SK-N-MC (cell line): ENCODE data around the gene SLC5A10.
"Not testable (repeated sequence)": the region's sequence is repeated elsewhere in the genome, so short reads cannot be mapped to it uniquely, and the experiment has no call there.

Experiments
- DNase-seq: peaks from one replicate; pipeline ENCODE4 v3.0.0-alpha.2; 2011; ENCODE audit warnings: low read depth, low spot score
- H3K27ac ChIP-seq: fragments of 200-600 bp; sonication (generic); 2 replicates; pipeline ENCODE4 v1.5.1; 2016; ENCODE audit warnings: mixed run types
- H3K36me3 ChIP-seq: fragments of 200-600 bp; sonication (generic); 2 replicates; pipeline ENCODE4 v1.6.1; 2017; ENCODE audit warnings: antibody characterized with exemption, low read length, mixed read lengths; ENCODE audit not compliant: insufficient read depth
- H3K4me3 ChIP-seq: fragments of 200-600 bp; sonication (generic); 2 replicates; pipeline ENCODE4 v1.5.1; 2016
- H3K9ac ChIP-seq: fragments of 200-600 bp; sonication (generic); 2 replicates; pipeline ENCODE4 v1.8.0; 2017; ENCODE audit warnings: mixed run types, mixed read lengths; ENCODE audit not compliant: insufficient read length
- H3K9me3 ChIP-seq: fragments of 200-600 bp; sonication (generic); 2 replicates; pipeline ENCODE4 v1.6.1; 2017; ENCODE audit warnings: low read depth, mild to moderate bottlenecking, antibody characterized with exemption, low read length, moderate library complexity, mixed read lengths
- EZH2 ChIP-seq: fragments of 200-600 bp; sonication (generic); IDR thresholded peaks from one replicate; pipeline ENCODE4 v1.6.1; 2017; ENCODE audit warnings: antibody characterized with exemption
- FOXP2 ChIP-seq: optimal IDR thresholded peaks from 2 replicates; pipeline ENCODE3; 2011; ENCODE audit warnings: mild to moderate bottlenecking, moderate library complexity; ENCODE audit not compliant: insufficient read depth; ENCODE audit errors: extremely low read length, control extremely low read depth
- POLR2AphosphoS5 ChIP-seq: IDR thresholded peaks from 2 replicates; pipeline ENCODE4 v1.6.1; 2012; ENCODE audit warnings: mild to moderate bottlenecking, low read depth, low read length, borderline replicate concordance

SLC5A10 gene

GRCh38 chr17:19018600-19018950, 66.6 kb downstream of the SLC5A10 start:
- Histone ChIP-seq H3K27ac (no peak overlapping the region), H3K9me3 (no peaks in the 10 kb centered on the region), H3K36me3 (no peaks in the 10 kb centered on the region), H3K9ac (no peak overlapping the region), H3K4me3 (no peak overlapping the region)
- TF ChIP-seq EZH2 (no peak), POLR2AphosphoS5 (no peak), FOXP2 (no peak)
- DNase-seq: no peak

GRCh38 chr17:19019041-19019941, 67.3 kb downstream of the SLC5A10 start:
- no peak for DNase-seq
- no peak overlapping the region for H3K4me3 ChIP-seq
- no peaks in the 10 kb centered on the region for H3K36me3 ChIP-seq
- TF ChIP-seq POLR2AphosphoS5: no peak
- TF ChIP-seq EZH2: no peak
- no peak for TF ChIP-seq FOXP2
- no peak overlapping the region for H3K9ac ChIP-seq
- no peaks in the 10 kb centered on the region for H3K9me3 ChIP-seq
- no peak overlapping the region for H3K27ac ChIP-seq

DNA sequence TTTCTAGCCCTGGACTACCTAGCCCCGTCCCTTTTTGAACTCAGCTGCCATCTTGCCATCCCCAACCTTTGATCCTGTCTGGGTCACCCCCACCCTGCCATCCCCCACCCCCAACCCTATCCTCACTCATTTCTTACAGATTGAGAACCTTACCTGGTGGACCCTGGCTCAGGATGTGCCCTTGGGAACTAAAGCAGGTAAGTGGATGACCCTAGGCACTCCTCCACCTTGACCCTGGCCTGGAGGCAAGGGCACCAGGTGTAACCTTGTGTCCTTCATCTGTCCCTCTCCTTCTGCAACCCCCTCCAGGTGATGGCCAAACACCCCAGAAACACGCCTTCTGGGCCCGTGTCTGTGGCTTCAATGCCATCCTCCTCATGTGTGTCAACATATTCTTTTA, 68.1 kb downstream of the SLC5A10 start:
- H3K9me3 ChIP-seq: no peaks in the 10 kb centered on the region
- H3K4me3 ChIP-seq: no peak overlapping the region
- H3K9ac ChIP-seq: no peak overlapping the region
- TF ChIP-seq FOXP2 (no peak), POLR2AphosphoS5 (no peak), EZH2 (no peak)
- DNase-seq: no peak
- no peak overlapping the region for H3K27ac ChIP-seq
- H3K36me3 ChIP-seq: no peaks in the 10 kb centered on the region

DNA sequence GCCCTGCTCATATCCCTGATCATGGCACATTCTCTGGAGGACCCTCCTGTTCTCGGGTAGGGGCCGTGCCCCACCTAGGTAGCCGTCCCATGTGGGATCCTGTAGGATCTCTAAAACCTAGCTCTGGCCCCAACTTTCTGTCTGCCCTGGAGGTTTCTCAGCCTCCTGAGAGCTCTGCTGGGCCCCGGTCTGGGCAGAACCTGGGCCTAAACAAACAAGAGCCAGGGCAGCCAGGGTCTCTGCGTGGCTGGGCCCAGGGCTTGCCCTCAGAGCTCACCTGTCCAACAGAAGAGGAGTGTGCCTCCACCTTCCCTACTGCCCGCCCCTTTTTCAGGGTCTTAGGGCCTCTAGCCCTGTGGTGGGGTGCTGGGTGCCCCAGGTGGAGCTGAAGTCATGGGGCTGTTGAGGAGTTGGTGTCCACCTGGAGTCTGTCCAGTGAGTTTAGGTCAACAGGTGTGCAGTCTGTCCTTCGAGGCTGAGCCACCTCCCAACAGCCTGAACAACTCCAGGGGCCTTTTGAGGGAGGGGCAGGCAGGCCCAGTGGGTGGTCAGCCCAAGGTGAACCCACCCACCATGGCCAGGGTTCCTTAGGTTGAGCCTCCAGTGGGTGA, 69.2 kb downstream of the SLC5A10 start:
- H3K4me3 ChIP-seq, H3K9me3 ChIP-seq, H3K9ac ChIP-seq, H3K36me3 ChIP-seq, H3K27ac ChIP-seq, DNase-seq: not testable (repeated sequence)

- Histone ChIP-seq H3K4me3 (no peak overlapping the region), H3K27ac (no peak overlapping the region), H3K36me3 (no peaks in the 10 kb centered on the region), H3K9ac (no peak overlapping the region), H3K9me3 (no peaks in the 10 kb centered on the region)
- no peak for DNase-seq
- no peak for TF ChIP-seq POLR2AphosphoS5
- no peak for TF ChIP-seq FOXP2
- no peak for TF ChIP-seq EZH2
Observed at GRCh38 chr17:19021622-19022083, 69.7 kb downstream of the SLC5A10 start.

GRCh38 chr17:19022128-19022527, 70.2 kb downstream of the SLC5A10 start:
- no peaks in the 10 kb centered on the region for H3K36me3 ChIP-seq
- no peak overlapping the region for H3K27ac ChIP-seq
- no peak for TF ChIP-seq FOXP2
- DNase-seq: no peak
- no peak overlapping the region for H3K9ac ChIP-seq
- H3K4me3 ChIP-seq: no peak overlapping the region
- no peaks in the 10 kb centered on the region for H3K9me3 ChIP-seq

DNA sequence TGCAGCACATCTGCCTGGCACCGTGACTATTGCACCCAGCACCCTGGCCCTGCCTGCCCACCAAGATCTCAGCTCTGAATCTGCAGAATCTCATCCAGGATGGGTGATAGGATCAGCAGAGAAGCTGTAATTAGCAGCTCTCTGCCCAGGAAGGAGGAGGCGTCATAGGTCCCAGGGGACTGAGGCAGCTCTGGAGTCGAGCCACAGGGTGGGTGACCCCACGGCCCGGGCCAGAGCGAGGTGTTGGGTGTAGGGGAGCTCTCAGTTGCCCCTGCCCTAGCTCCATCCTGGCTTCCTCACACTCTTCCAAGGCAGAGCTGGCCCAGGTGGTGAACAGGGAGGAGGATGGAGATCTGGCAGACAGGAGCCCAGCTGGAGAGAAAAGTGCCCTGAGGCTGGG, 70.8 kb downstream of the SLC5A10 start:
- Histone ChIP-seq H3K9me3 (no peaks in the 10 kb centered on the region), H3K4me3 (no peak overlapping the region), H3K9ac (no peak overlapping the region), H3K27ac (no peak overlapping the region), H3K36me3 (no peaks in the 10 kb centered on the region)
- no peak for TF ChIP-seq POLR2AphosphoS5
- TF ChIP-seq EZH2: no peak
- TF ChIP-seq FOXP2: no peak
- no peak for DNase-seq

DNA sequence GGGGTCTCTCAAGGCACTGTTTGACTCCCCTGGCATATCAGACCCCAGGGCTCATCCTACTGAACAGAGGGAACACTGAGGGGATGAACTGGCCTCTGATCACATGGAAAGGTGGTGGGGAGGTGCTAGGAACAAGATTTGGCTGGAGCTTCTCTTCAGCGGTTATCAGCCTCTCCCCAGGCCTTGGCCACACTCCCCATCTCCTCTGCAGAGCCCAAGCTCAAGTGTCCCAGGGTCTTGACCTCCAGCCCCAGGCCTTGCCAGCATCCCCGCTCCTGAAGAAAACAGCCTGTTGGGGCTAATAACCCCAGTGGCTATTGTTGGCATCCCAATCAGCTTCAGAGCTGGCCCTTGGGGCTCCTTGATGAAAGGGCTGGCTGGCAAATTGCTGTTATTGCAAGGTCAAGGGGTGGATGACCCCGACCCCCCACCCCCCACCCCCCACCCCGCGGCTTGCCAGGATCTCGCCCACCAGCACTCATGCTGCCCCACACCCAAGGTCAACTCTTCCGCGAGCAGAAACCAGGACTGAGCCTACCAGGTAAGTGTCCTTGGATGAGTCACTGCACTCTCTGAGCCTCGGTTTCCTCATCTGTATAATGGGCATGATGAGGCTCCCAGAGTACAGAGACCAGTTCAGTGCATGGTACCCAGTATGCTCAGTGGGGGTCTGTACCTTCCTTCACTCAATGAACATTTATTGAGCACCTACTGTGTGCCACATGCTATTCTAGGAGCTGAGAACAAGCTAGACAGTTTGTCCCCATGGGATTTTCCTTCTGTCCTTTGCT, 71.4 kb downstream of the SLC5A10 start:
- no peak for DNase-seq
- TF ChIP-seq FOXP2 (no peak), POLR2AphosphoS5 (no peak), EZH2 (no peak)
- H3K36me3 ChIP-seq: no peaks in the 10 kb centered on the region
- no peak overlapping the region for H3K4me3 ChIP-seq
- H3K27ac ChIP-seq: no peak overlapping the region
- H3K9me3 ChIP-seq: no peaks in the 10 kb centered on the region
- no peak overlapping the region for H3K9ac ChIP-seq
